PC-9 (cell line): ENCODE data around the gene SYCE1.

Experiments
- EZH2 ChIP-seq: fragments of 200-600 bp; sonication (generic); IDR thresholded peaks from 2 replicates; pipeline ENCODE4 v1.8.0; 2017; ENCODE audit warnings: antibody characterized with exemption, low read depth
- TF ChIP-seq, protein P1 (sequence below): fragments of 200-600 bp; sonication (generic); conservative IDR thresholded peaks from 2 replicates; pipeline ENCODE4 v1.6.1; 2017; ENCODE audit warnings: mixed run types, antibody characterized with exemption, mild to moderate bottlenecking, moderate library complexity

DNA sequence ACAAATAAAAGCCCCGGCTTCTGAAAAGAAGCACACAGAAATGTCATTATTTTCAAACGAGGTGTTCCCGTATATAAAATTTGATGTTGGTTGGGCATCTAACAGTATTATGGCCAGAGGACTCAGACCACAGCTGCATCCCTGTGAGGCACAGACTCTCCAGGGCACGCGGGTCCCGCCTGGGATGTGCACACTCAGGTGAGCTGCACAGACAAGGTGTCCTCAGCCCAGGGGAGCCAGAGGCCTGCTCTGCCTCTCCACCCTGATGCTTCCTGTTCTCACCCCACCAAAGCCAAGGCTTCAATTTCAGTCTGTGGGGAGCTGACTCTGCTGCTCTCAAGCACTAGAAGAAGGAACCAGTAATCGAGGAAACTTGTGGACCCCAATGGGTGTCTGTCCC, 39.9 kb downstream of the SYCE1 start:
- TF ChIP-seq, protein P1, sequence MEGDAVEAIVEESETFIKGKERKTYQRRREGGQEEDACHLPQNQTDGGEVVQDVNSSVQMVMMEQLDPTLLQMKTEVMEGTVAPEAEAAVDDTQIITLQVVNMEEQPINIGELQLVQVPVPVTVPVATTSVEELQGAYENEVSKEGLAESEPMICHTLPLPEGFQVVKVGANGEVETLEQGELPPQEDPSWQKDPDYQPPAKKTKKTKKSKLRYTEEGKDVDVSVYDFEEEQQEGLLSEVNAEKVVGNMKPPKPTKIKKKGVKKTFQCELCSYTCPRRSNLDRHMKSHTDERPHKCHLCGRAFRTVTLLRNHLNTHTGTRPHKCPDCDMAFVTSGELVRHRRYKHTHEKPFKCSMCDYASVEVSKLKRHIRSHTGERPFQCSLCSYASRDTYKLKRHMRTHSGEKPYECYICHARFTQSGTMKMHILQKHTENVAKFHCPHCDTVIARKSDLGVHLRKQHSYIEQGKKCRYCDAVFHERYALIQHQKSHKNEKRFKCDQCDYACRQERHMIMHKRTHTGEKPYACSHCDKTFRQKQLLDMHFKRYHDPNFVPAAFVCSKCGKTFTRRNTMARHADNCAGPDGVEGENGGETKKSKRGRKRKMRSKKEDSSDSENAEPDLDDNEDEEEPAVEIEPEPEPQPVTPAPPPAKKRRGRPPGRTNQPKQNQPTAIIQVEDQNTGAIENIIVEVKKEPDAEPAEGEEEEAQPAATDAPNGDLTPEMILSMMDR = no peak
- no peak for TF ChIP-seq EZH2
